ENCODE data around the gene ITGA2. TPM values are rescaled to one million over a fixed set of nuclear protein-coding genes. Genes with fewer than 3 reads are reported as not detected.

ITGA2 gene
- total RNA-seq, 1 donor from 2014 or later: 0.07 TPM

GRCh38 chr5:52998552-52999313 is 9.6 kb downstream of the ITGA2 start:
- Mint-ChIP-seq H3K4me1 (no peaks in the 10 kb centered on the region), H3K27me3 (peaks cover 7% of the 10 kb centered on the region), H3K9me3 (no peaks in the 10 kb centered on the region), H3K27ac (no peak overlapping the region), H3K36me3 (ENCODE audit: low read depth) (no peaks in the 10 kb centered on the region), H3K4me3 (no peak overlapping the region)
- DNase-seq (no peak), ATAC-seq (ENCODE audit: low read depth) (no peak)
- TF ChIP-seq, protein P1, sequence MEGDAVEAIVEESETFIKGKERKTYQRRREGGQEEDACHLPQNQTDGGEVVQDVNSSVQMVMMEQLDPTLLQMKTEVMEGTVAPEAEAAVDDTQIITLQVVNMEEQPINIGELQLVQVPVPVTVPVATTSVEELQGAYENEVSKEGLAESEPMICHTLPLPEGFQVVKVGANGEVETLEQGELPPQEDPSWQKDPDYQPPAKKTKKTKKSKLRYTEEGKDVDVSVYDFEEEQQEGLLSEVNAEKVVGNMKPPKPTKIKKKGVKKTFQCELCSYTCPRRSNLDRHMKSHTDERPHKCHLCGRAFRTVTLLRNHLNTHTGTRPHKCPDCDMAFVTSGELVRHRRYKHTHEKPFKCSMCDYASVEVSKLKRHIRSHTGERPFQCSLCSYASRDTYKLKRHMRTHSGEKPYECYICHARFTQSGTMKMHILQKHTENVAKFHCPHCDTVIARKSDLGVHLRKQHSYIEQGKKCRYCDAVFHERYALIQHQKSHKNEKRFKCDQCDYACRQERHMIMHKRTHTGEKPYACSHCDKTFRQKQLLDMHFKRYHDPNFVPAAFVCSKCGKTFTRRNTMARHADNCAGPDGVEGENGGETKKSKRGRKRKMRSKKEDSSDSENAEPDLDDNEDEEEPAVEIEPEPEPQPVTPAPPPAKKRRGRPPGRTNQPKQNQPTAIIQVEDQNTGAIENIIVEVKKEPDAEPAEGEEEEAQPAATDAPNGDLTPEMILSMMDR (IDR thresholded peaks at IDR 0.05): no peak
- POLR2A ChIA-PET: no interaction called here
- intact Hi-C loops (cut with micrococcal nuclease): no loop called here
- CTCF ChIA-PET: no interaction called here

- Mint-ChIP-seq H3K36me3 (ENCODE audit: low read depth) (no peaks in the 10 kb centered on the region), H3K27ac (no peak overlapping the region), H3K4me3 (no peak overlapping the region), H3K9me3 (no peaks in the 10 kb centered on the region), H3K4me1 (no peaks in the 10 kb centered on the region), H3K27me3 (peaks cover 8% of the 10 kb centered on the region)
- intact Hi-C loops (cut with micrococcal nuclease): no loop called here
- ChIA-PET CTCF (no interaction called here), POLR2A (no interaction called here)
- DNase-seq (no peak), ATAC-seq (ENCODE audit: low read depth) (no peak)
- TF ChIP-seq, protein P1 (IDR thresholded peaks at IDR 0.05): no peak
These were observed 10.3 kb downstream of the ITGA2 start for GRCh38 chr5:52999344-52999949.

- no peaks in the 10 kb centered on the region for H3K9me3 Mint-ChIP-seq
- H3K27ac Mint-ChIP-seq: no peak overlapping the region
- DNase-seq (no peak), ATAC-seq (ENCODE audit: low read depth) (no peak)
- ChIA-PET POLR2A (no interaction called here), CTCF (no interaction called here)
- H3K4me1 Mint-ChIP-seq: no peaks in the 10 kb centered on the region
- peaks cover 8% of the 10 kb centered on the region for H3K27me3 Mint-ChIP-seq
- intact Hi-C loops (cut with micrococcal nuclease): no loop called here
- no peaks in the 10 kb centered on the region for H3K36me3 Mint-ChIP-seq (ENCODE audit: low read depth)
- TF ChIP-seq, protein P1 (IDR thresholded peaks at IDR 0.05): no peak
- H3K4me3 Mint-ChIP-seq: no peak overlapping the region
These were observed 12.4 kb downstream of the ITGA2 start for GRCh38 chr5:53001541-53001940.

DNA sequence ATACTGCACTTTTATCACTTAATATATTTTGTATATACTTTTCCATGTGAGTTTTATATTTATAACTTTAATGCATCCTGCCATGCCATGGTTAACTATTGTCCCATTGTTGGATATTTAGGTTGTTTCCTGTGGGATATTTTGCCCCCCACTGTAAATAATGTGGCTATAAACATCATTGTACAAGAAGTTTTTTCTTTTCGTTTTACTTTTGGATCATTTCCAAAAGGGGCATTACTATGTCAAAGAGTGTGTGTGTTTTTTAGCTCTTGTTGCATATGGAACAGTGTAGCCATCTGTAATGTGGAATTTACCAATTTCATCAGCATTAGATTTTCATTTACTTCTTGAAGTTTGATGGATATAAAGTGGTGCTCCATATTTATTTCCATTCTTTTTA is 13.3 kb downstream of the ITGA2 start:
- H3K4me3 Mint-ChIP-seq: no peak overlapping the region
- ChIA-PET POLR2A (no interaction called here), CTCF (no interaction called here)
- DNase-seq (no peak), ATAC-seq (ENCODE audit: low read depth) (no peak)
- TF ChIP-seq, protein P1 (IDR thresholded peaks at IDR 0.05): no peak
- H3K9me3 Mint-ChIP-seq: no peaks in the 10 kb centered on the region
- no peaks in the 10 kb centered on the region for H3K36me3 Mint-ChIP-seq (ENCODE audit: low read depth)
- H3K27ac Mint-ChIP-seq: no peak overlapping the region
- H3K27me3 Mint-ChIP-seq: peaks cover 7% of the 10 kb centered on the region
- intact Hi-C loops (cut with micrococcal nuclease): no loop called here
- no peaks in the 10 kb centered on the region for H3K4me1 Mint-ChIP-seq

GRCh38 chr5:53003144-53003543 is 14.0 kb downstream of the ITGA2 start:
- no peaks in the 10 kb centered on the region for H3K36me3 Mint-ChIP-seq (ENCODE audit: low read depth)
- TF ChIP-seq, protein P1 (IDR thresholded peaks at IDR 0.05): no peak
- H3K27ac Mint-ChIP-seq: no peak overlapping the region
- no peak overlapping the region for H3K4me3 Mint-ChIP-seq
- ATAC-seq (ENCODE audit: low read depth) (no peak), DNase-seq (no peak)
- intact Hi-C loops (cut with micrococcal nuclease): no loop called here
- H3K27me3 Mint-ChIP-seq: peaks cover 7% of the 10 kb centered on the region
- CTCF ChIA-PET: no interaction called here
- no peaks in the 10 kb centered on the region for H3K4me1 Mint-ChIP-seq
- POLR2A ChIA-PET: no interaction called here
- H3K9me3 Mint-ChIP-seq: no peaks in the 10 kb centered on the region

All from activated B cell treated with CpG ODN at 0.5 μM for 24 hours (primary cell).